RWPE2 (cell line): Measurements from ENCODE around the gene INSIG1.

Experiments used
- ATAC-seq: fragments of 200-7000 bp; cut with Tn5 transposase; 3 replicates; pipeline ENCODE4 v1.9.1; 2021; ENCODE audit warnings: low read depth
- DNase-seq: peaks from one replicate; pipeline ENCODE4 v3.0.0-alpha.2; 2020; ENCODE audit warnings: low spot score
- H3K27ac ChIP-seq: fragments of 450-650 bp; 2 replicates; pipeline ENCODE4 v1.5.1; 2017; ENCODE audit warnings: mild to moderate bottlenecking; ENCODE audit not compliant: poor library complexity, severe bottlenecking
- H3K27me3 ChIP-seq: fragments of 250-450 bp; sonication (Bioruptor Pico); 2 replicates; pipeline ENCODE4 v1.5.1; 2021; ENCODE audit warnings: mild to moderate bottlenecking, moderate library complexity; ENCODE audit not compliant: insufficient read depth, poor library complexity, severe bottlenecking
- H3K36me3 ChIP-seq: fragments of 250-450 bp; sonication (Bioruptor Pico); 2 replicates; pipeline ENCODE4 v1.5.1; 2020; ENCODE audit warnings: low read depth, mild to moderate bottlenecking, moderate library complexity
- H3K4me1 ChIP-seq: fragments of 250-450 bp; sonication (Bioruptor Pico); 2 replicates; pipeline ENCODE4 v1.5.1; 2021; ENCODE audit warnings: mild to moderate bottlenecking, moderate library complexity; ENCODE audit not compliant: insufficient read depth, poor library complexity, severe bottlenecking
- H3K4me3 ChIP-seq: fragments of 250-450 bp; sonication (Bioruptor Pico); 2 replicates; pipeline ENCODE4 v1.5.1; 2021; ENCODE audit warnings: mild to moderate bottlenecking, moderate library complexity; ENCODE audit not compliant: severe bottlenecking
- H3K9me3 ChIP-seq: fragments of 250-450 bp; sonication (Bioruptor Pico); 2 replicates; pipeline ENCODE4 v1.5.1; 2021; ENCODE audit warnings: mild to moderate bottlenecking, moderate library complexity; ENCODE audit not compliant: severe bottlenecking
- TF ChIP-seq, protein P1 (sequence below): fragments of 450-650 bp; IDR thresholded peaks from one replicate; pipeline ENCODE4 v1.5.1; 2017; ENCODE audit warnings: mild to moderate bottlenecking, moderate library complexity; ENCODE audit not compliant: poor library complexity, severe bottlenecking

Gene INSIG1

DNA sequence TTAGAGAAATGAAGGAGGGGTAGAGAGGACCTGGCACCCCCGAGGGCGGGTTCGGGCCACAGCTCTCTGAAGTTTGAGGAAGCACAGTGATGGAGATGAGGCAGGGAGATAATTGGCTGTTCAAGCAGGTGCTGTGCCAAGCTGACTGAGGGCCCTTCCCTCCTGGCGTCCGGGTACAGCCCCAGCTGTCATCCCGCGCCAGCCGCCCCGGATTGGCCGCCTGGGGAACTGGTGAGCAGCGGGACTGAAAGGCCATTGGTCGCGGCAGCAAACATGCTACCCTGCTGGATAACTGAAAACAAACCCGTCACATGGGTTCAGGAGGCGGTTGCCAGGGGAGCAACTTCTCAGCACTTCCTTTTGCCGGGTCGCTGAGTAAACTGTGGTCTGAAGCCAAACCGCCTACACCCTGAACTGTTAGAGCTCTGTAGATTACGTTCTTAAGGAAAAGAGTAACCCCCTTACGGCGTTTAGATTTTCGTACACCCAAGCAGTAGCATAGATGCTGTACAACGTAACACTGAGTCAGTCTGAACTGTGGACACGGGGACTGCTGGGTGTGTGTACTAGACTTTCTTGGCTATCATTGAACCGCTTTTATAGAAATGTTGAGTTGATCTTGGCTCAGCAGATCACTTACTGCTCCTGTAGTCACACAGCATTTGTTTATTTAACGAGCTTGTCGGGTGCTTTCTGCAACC is 1.3 kb downstream of the INSIG1 start:
- peak overlapping the region; percentile 91 for H3K4me3 ChIP-seq
- TF ChIP-seq, protein P1, sequence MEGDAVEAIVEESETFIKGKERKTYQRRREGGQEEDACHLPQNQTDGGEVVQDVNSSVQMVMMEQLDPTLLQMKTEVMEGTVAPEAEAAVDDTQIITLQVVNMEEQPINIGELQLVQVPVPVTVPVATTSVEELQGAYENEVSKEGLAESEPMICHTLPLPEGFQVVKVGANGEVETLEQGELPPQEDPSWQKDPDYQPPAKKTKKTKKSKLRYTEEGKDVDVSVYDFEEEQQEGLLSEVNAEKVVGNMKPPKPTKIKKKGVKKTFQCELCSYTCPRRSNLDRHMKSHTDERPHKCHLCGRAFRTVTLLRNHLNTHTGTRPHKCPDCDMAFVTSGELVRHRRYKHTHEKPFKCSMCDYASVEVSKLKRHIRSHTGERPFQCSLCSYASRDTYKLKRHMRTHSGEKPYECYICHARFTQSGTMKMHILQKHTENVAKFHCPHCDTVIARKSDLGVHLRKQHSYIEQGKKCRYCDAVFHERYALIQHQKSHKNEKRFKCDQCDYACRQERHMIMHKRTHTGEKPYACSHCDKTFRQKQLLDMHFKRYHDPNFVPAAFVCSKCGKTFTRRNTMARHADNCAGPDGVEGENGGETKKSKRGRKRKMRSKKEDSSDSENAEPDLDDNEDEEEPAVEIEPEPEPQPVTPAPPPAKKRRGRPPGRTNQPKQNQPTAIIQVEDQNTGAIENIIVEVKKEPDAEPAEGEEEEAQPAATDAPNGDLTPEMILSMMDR, result no peak
- peaks cover 35% of the 10 kb centered on the region for H3K4me1 ChIP-seq
- H3K36me3 ChIP-seq, result peaks cover 58% of the 10 kb centered on the region
- no peaks in the 10 kb centered on the region for H3K27me3 ChIP-seq
- H3K9me3 ChIP-seq, result no peaks in the 10 kb centered on the region
- peak; percentile 89 for DNase-seq
- ATAC-seq, result peak; percentile 82
- peak overlapping the region; percentile 94 for H3K27ac ChIP-seq

DNA sequence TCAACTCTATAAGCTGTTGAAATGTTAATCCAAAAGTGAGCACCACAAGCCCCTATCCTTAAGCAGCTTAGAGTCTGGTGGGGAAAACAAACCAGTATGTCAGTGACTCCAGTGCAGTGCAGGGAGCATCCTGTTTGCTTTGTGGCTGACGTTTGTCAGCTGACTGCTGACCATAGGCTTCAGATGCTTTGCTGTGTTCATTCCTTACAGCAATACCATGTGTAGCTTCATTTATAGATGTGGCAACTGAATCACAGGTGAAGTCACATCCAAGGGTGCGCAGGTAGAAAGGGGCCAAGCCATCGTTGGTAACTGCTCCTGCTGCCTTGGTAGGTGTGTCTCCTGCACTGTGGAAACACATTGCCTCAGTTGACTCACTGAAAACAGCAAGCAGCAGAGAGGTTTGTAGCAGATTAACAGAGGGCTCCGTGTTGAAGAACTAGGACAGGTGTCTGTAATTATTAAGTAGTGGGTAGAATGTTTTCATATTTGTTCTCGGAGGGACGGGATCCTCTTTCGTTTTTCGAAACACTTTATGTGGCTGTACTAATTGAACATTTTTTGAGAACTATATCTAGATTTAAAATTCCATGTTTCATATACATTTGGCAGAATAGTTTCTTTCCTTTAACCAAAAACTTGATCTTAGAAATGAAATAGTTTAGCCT is 2.0 kb downstream of the INSIG1 start:
- DNase-seq (no peak), ATAC-seq (no peak)
- H3K4me3 ChIP-seq, result peak overlapping the region; percentile 91
- no peaks in the 10 kb centered on the region for H3K27me3 ChIP-seq
- H3K27ac ChIP-seq, result peak overlapping the region; percentile 94
- no peaks in the 10 kb centered on the region for H3K9me3 ChIP-seq
- peaks cover 65% of the 10 kb centered on the region for H3K36me3 ChIP-seq
- TF ChIP-seq, protein P1, result no peak
- peaks cover 42% of the 10 kb centered on the region for H3K4me1 ChIP-seq

DNA sequence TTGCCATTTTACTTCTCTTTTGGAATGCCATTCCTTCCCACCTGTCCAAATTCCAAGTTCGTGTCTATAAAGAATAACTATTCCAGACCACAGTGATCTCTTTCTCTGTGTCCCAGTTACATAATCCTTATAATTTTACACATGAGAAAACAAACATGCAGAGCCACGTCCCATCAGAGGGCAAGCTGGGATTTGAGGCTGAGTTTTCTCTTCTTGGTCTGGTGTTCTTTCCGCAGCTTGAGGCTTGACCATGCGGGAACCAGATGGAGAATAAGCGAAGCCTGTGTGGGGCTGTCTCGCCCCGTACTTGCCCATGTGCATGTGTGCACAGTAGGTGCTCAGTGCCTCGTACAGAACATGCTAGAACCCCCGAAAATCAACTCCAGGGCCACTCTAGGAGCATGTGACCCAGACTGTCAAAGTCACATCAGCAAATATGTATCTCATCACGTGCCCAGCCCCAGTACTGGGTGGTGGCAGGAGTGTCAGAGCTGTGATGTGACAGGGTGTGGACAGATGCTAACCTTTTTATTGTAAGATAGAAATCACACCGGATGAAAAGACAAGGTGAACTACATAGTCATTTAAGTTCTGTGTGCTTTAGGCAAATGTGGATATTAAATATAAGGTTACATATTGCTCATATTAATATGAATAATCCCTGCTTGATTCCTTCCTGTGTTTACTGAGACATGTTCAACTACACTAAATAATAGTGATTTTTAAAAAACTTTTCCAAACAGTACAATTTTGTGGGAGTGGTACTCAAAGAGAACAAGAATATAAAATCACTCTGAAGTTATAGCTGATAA is 3.2 kb downstream of the INSIG1 start:
- TF ChIP-seq, protein P1, result no peak
- ATAC-seq, result no peak
- peak overlapping the region; percentile 91 for H3K4me3 ChIP-seq
- no peaks in the 10 kb centered on the region for H3K27me3 ChIP-seq
- H3K27ac ChIP-seq, result peak overlapping the region; percentile 94
- no peak for DNase-seq
- peaks cover 50% of the 10 kb centered on the region for H3K4me1 ChIP-seq
- peaks cover 74% of the 10 kb centered on the region for H3K36me3 ChIP-seq
- no peaks in the 10 kb centered on the region for H3K9me3 ChIP-seq

DNA sequence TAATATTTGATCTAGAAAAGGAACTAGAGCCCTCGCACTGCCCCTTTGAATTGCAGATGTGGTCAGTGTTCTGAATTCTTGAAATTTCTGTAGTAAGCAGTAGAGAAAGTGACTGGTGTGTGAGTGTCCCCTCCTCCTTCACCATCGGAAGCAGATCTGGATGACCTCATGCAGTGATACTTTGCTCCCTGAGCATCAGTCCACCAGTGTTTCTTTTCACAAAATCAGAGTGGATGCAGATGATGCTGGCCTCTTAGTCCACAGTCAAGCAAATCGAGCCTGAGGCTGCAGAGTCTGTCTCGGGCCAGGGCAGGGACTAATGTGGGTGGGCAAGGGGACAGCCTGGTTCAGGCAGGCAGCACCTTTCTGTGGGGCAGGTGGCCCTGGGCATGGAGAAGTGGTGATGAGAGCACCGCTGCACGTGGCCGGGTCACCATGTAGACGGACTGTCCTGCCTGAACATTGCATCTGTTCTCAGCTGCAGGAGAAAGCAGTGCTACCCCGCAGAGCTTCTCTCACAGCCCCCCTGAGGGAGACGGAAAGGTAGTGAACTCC is 5.4 kb downstream of the INSIG1 start:
- Histone ChIP-seq H3K27ac (peak overlapping the region; percentile 82), H3K4me1 (peaks cover 65% of the 10 kb centered on the region), H3K4me3 (no peak overlapping the region), H3K27me3 (no peaks in the 10 kb centered on the region), H3K36me3 (peaks cover 95% of the 10 kb centered on the region), H3K9me3 (no peaks in the 10 kb centered on the region)
- TF ChIP-seq, protein P1, result no peak
- no peak for ATAC-seq
- DNase-seq, result no peak
